ENCODE data around the gene USF3.

DNA sequence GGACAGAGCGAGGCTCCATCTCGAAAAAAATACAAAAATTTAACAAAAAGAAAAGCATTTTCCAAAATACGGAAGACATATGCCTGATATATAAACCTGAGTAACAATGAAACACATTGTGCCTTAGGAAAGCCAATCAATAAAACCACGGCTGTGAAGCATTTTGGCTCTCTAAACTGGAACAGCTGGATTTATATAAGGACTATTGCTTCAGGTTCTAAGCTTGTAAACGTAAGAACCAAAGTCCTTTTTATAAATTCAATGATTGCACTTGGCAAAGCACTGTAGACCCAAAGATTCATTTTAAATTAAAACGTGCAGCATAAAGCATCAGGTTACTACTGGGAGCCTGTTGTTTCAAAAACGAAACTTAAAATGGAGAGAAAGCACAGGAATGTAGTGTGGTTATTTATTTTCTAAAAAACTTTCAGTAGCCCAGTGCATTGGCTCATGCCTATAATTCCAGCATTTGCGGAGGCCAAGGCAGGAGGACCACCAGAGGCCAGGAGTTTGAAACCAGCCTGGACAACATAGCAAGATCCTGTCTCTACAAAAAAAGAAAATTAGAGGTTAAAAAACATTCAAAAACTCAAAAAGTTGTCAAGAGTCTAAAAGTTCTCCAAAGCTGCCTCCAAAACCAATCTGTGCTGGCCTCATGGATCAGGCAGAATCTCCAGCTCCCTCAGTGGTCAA is 61.5 kb downstream of the USF3 start:
- TF ChIP-seq NPAS2 (CRISPR knock-in tag; IDR thresholded peaks at IDR 0.05; ENCODE audit: borderline replicate concordance), result no peak
- TF ChIP-seq, protein P1, sequence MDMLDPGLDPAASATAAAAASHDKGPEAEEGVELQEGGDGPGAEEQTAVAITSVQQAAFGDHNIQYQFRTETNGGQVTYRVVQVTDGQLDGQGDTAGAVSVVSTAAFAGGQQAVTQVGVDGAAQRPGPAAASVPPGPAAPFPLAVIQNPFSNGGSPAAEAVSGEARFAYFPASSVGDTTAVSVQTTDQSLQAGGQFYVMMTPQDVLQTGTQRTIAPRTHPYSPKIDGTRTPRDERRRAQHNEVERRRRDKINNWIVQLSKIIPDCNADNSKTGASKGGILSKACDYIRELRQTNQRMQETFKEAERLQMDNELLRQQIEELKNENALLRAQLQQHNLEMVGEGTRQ (IDR thresholded peaks at IDR 0.05), result no peak
- TF ChIP-seq ZNF302 (CRISPR knock-in tag; IDR thresholded peaks at IDR 0.05), result no peak
- TF ChIP-seq, protein P2, sequence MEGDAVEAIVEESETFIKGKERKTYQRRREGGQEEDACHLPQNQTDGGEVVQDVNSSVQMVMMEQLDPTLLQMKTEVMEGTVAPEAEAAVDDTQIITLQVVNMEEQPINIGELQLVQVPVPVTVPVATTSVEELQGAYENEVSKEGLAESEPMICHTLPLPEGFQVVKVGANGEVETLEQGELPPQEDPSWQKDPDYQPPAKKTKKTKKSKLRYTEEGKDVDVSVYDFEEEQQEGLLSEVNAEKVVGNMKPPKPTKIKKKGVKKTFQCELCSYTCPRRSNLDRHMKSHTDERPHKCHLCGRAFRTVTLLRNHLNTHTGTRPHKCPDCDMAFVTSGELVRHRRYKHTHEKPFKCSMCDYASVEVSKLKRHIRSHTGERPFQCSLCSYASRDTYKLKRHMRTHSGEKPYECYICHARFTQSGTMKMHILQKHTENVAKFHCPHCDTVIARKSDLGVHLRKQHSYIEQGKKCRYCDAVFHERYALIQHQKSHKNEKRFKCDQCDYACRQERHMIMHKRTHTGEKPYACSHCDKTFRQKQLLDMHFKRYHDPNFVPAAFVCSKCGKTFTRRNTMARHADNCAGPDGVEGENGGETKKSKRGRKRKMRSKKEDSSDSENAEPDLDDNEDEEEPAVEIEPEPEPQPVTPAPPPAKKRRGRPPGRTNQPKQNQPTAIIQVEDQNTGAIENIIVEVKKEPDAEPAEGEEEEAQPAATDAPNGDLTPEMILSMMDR (IDR thresholded peaks at IDR 0.05), result no peak
- TF ChIP-seq SREBF2 (IDR thresholded peaks at IDR 0.05), result no peak
- TF ChIP-seq BHLHE40 (IDR thresholded peaks at IDR 0.05; ENCODE audit: low read depth, low read length), result no peak
- TF ChIP-seq POLR2A (IDR thresholded peaks at IDR 0.05; ENCODE audit: low read length), result no peak
